ENCODE data around the gene PPP2R5C. TPM values are rescaled to one million over a fixed set of nuclear protein-coding genes. Genes with fewer than 3 reads are reported as not detected.

Gene PPP2R5C
- total RNA-seq, 2 donors from 2014 or later = 126 to 142 TPM

DNA sequence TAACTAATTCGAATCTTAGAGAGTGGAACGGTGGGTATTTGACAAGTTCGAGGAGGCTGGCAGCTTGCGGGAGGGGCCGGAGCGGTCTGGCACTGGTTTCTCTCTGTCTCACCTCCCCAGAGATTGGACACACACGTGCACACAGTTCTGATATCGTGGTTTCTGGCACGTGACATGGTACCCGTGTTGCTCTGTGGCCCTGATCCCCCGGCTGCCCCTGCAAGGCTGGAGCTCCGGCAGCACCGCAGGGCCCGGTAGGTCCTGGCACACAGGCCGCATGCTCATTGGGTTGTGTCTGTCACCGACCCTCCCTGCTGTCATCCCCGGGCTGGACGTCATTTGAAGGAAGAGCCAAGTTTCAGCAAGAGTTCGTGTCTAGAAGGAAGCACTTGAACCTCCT lies 82.7 kb downstream of the PPP2R5C start:
- DNase-seq (peak; percentile 46), ATAC-seq (peak; percentile 67 to 80)
- intact Hi-C loops (cut with DNase I) = no loop called here

DNA sequence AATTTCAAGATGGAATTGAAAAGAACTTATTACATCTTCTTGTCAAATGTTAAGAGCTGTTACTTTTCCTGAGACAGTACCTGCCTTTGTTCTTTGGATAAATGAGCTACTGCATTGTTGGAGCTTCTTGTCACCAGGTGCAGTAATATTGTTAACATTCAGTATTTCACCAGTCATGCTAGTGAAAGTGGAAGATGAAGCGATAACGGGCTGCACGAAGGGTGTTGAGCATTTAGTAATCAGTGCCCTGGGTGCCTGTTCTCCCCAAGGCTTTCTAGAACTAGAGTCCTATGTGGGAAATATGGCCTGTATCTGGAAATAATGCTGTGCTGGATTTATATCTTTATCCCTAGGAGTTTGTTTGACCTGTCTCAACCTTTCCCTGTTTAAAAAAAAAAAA lies 83.2 kb downstream of the PPP2R5C start:
- DNase-seq (no peak), ATAC-seq (no peak)
- intact Hi-C loops (cut with DNase I) = no loop called here

DNA sequence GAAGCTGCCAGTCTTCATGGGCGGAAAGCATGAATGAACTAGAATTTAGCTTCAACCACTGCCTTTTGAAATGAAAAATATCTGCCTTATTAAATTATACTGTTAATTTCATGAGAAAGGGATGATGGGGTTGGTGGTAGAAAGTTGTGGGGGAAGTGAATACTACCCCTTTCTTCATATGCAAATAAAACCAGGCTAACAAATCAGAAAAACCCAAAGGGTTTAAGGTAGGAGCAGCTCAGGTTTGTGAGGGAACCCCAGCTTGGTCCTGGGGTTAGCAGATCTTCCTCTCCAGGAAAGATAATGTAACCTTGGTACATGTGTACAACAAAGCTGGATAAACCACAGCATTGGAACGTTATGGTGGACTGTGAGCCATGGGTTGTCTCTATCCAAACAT lies 84.0 kb downstream of the PPP2R5C start:
- ATAC-seq = no peak
- intact Hi-C loops (cut with DNase I) = no loop called here

DNA sequence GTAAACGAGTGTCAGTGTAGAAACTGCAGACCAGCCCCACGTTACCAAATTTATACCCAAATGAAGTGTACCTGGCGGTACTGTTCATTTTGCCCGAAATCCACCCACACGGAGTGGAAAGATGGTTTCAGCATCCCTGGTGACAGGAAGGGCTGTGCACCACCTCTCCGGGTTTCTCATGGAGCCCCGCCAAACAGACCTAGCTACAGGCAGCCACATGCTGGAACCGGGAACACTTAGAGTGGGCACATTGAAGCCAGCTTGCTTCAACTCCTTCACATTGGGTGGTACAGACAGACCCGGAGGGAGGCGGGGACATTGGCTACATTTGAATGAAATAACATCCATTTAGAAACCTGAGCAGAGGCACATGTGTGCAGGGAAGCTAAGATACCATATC lies 84.4 kb downstream of the PPP2R5C start:
- DNase-seq (no peak), ATAC-seq (no peak)
- intact Hi-C loops (cut with DNase I) = no loop called here

More for the DNA sequence above, 84.0 kb downstream of the PPP2R5C start:
- DNase-seq = no peak

DNA sequence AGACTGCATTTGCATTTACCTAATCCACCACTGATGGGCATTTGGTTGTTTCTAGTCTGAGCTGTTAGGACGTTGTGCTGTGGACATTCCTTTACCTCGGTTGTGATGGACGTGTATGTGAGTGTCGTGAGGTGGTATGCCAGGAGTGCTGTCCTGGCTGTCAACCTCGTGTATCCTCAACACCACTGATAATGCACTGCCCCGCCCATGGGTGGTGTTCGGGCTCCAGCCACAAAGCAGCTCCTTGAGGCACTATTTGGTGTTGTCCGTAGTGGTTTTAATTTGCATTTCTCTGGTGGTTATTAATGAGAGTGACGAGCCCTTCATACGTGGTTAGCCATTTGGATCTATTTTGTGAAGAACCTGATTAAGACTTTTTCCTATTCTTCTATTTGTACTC lies 87.6 kb downstream of the PPP2R5C start:
- DNase-seq = no peak
- ATAC-seq = peak; percentile 56 to 77
- intact Hi-C loops (cut with DNase I) = no loop called here

DNA sequence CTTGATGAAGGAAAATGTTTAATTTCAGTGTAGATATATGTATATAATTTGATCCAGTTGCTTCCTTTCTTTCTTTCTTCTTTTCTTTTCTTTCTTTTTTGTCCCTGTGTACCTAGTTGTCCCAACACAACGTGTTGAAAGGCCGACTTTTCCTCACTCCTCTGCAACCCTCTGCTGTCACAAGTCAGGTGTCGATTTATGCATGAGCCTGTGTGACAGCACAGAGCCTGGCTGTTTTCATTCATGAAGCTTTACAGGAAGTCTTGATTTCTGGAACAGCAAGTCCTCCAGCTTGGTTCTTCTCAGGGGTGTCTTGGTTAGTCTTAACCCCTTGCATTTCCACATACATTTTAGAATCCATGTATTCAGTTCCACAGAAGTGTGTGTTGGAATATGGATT lies 88.1 kb downstream of the PPP2R5C start:
- ATAC-seq (peak in 1 of 2 donors; percentile 26), DNase-seq (no peak)
- intact Hi-C loops (cut with DNase I) = no loop called here

DNA sequence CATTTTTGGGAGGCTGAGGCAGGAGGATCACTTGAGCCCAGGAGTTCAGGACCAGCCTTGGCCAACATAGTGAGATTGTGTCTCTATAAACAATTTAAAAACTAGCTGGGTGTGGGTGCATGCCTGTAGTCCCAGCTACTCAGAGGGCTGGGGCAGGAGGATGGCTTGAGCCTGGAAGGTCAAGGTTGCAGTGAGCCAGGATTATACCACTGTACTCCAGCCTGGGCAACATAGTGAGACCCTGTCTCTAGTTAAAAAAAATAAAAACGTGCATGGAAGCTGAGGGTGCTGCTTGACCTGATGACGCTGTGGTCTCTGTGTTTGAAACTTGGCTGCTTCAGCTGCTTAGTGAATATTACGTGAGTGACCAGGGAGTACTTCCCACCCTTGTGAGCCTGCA lies 89.7 kb downstream of the PPP2R5C start:
- ATAC-seq (no peak), DNase-seq (no peak)
- intact Hi-C loops (cut with DNase I) = no loop called here

DNA sequence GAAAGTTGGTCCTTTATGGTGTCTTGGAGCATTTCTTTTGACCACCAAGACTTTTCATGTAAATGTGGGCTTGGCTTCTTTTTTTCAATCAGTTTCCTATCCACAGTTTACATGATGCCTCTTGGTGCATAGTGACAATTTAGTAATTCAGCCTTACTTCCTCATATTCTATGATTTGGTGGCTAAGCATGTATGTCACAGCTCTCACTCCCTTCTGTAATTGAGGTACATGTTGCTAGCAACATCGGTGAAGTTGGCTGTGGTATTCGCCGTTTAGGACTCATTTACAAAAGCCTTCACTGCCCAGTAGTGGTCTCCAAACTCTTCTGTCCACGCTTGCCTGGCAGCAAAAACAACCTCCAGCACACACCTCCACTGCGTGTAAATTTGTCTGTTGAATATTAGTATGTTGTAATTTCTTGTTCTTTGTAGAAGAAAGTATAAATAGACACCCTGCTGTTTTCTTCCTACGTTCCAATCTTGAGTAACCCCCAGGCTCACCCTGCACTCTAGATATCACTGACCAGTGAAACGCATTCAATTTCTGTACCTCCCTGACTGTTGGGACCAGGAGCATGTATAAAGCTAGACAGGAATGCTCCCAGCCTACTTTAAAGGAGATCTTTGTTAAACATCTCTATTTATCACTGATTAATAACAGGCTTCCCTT lies 90.4 kb downstream of the PPP2R5C start:
- intact Hi-C loops (cut with DNase I) = no loop called here
- DNase-seq (no peak), ATAC-seq (no peak)

DNA sequence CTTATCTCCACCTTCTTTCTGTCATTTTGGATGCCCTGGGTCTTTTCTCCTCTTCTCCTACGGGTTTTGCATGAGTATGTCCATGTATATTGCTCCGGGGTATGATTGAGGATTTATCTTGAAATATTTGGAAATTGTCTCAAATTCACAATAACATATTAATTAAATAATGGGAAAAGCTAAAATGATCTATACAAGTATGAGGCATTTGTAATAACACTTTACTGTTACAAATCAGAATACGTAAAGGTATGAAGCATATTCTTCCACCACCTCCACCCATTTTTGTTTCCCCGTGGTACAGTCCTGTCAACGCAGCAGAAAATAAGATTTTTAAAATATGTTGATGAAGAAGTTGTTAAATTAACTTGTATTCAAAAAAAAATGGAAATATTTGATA lies 91.3 kb downstream of the PPP2R5C start:
- intact Hi-C loops (cut with DNase I) = no loop called here
- ATAC-seq (no peak), DNase-seq (no peak)

DNA sequence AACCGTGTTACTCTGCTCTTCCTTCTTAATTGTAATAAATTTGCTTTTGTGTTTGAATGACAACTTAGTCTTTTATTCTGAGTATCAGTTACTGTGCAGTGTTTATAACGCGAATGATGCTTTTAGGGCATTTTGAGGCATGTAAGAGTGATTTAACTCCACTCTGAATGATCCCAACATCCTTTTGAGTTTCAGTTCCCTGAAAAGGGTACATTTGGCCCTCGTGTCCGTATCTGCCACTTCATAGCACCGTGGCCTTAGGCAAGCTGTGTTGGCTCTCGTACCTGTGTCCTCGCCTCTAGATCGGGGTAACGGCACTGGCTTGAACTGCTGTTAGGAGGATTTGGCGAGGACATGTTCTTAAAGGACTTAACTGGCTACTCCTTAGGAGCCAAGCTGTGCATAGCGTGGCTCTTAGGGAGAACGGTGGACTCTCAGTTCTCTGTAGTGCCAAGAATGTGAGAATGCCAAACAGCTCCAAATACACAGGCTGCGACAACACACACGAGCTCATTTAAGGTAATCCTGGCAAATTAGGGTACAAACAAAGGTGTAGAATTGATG lies 92.0 kb downstream of the PPP2R5C start:
- no peak for DNase-seq
- no peak for ATAC-seq
- intact Hi-C loops (cut with DNase I) = no loop called here

DNA sequence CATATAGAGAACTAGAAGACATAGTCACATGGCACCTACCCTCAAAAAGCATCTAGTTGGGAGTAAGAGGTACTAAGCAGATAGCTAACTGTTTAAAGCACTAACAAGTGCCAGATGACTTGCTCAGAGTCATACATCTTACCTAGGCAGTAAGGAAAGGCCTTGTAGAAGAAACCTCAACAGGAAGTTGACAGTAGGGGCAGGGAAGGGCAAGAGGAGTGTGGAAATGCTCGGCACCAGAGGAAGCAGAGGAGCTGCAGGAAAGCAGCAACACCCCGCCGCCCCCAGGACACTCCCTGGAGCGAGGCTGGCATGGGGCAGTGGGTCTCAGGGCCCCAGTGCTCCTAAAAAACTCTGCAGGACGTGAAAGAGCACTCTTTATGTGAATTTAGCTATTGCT lies 92.9 kb downstream of the PPP2R5C start:
- ATAC-seq (peak in 1 of 2 donors; percentile 39), DNase-seq (no peak)
- intact Hi-C loops (cut with DNase I) = no loop called here

DNA sequence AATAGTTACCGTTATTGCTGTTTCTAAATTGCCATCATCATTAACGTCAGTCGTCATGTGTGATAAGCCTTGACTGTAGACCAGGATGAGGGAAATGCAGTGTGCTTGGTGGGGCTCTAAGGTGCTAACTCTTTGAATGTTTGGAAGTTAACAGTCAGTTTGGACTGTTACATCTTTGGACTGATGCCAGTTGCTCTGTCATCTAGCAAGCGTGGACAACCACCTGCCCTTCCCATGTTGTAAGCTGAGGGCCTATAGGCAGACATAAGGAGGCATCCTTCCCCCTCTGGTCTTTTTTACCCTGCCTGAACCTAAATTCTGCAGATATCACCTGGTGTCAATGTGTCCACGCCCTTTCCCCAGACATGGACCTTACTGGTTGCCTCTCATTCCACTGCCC lies 94.4 kb downstream of the PPP2R5C start:
- ATAC-seq (no peak), DNase-seq (no peak)
- intact Hi-C loops (cut with DNase I) = no loop called here

DNA sequence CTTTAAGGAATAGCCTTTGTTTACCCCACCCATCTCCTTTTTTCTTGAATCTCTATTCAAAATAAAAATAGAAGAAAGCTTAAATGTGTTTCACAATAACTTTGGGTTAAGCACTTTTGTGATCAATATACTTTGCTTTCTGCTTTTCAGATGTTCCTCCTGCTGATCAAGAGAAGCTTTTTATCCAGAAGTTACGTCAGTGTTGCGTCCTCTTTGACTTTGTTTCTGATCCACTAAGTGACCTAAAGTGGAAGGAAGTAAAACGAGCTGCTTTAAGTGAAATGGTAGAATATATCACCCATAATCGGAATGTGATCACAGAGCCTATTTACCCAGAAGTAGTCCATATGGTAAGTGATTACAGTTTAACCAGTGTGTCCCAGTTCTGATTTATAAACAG lies 95.0 kb downstream of the PPP2R5C start:
- intact Hi-C loops (cut with DNase I) = no loop called here
- no peak for ATAC-seq

DNA sequence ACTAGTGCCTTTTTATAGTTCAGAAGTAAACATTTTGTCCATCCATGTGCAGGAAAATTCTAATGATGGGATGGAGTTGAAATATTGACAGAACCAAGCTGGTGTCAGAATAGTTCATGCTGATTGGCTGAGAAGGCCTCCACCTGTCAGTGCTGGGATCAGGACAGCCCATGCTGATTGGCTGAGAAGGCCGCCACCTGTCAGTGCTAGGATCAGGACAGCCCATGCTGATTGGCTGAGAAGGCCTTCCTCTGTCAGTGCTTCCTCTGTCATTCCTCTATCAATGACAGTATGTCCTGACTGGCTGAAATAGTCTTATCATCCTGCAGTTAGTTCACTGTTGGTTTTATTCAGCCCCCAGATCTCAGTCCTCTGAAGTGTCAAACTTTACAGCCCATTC lies 95.7 kb downstream of the PPP2R5C start:
- intact Hi-C loops (cut with DNase I) = no loop called here
- DNase-seq (no peak), ATAC-seq (no peak)

More for the DNA sequence above, 95.0 kb downstream of the PPP2R5C start:
- DNase-seq = no peak

DNA sequence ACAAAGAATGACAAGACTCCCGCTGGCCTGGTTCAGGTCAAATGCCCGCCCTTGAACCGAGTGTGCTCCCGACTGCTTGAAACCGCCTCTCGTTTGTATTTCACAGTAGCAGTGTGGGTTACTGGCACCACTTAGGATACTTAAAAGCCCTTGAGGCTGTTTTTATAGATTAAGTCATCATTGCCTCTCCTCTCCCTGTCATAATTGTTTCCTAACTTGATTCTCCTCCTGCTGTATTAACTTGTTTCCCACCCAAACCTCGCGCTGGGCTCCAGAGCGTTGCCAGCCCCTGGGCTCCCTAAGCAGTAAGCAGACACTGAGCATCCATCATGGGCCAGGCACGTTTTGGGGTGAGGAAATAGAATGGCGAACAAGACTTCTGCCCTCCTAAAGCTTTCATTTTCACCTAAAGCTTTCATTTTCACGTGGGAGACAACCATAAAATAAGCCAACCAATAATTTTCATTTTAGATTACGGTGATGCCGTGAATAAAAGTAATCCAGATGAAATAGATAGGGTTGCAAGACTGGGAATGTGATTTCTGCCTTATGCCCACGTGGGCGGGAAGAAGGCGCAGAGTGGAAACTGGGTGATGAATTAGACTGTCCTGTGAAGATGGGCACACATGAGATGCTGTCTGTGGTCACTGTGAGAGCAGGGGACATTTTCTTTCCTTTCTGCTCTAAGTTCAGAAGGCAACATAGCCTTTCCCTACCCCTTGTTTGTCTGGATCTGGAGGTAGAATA lies 97.5 kb downstream of the PPP2R5C start:
- DNase-seq (no peak), ATAC-seq (peak; percentile 39 to 63)
- intact Hi-C loops (cut with DNase I) = no loop called here

DNA sequence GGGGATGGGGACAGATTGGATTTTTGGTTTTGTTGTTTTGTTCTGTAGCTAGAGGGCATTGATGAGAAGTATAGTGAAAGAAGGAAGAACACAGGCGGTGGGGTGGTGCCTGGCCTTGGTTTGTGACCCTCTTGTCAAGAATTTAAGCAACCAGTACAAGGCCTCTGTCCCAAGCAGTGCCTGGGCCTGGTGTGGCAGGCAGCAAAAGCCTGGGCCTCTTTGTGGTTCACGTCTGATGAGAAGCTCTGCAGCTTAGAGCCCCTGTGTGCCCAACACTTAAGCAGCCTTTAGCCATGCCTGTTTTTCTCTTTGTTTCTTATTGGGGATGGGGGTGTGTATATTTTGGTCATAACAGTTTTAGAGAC lies 98.0 kb downstream of the PPP2R5C start:
- no peak for ATAC-seq
- DNase-seq = no peak

DNA sequence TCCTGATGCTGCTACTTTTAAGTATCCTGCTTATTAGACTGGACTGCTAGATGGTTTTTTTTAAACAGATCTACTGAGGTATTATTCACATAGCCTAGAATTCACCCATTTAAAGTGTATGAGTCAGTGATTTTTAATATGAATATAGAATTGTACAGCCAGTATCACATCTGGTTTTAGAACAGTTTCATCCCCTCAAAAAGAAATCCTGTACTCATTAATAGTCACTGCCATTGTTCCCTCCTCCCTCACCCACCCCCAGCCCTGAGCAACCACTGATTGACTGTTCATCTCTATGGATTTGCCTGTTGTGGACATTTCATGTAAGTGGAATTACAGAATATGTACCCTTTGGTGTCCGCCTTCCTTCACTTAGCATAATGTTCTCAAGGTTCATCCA lies 98.4 kb downstream of the PPP2R5C start:
- ATAC-seq = no peak
- intact Hi-C loops (cut with DNase I) = no loop called here
- no peak for DNase-seq

More for the DNA sequence above, 98.0 kb downstream of the PPP2R5C start:
- intact Hi-C loops (cut with DNase I) = no loop called here

DNA sequence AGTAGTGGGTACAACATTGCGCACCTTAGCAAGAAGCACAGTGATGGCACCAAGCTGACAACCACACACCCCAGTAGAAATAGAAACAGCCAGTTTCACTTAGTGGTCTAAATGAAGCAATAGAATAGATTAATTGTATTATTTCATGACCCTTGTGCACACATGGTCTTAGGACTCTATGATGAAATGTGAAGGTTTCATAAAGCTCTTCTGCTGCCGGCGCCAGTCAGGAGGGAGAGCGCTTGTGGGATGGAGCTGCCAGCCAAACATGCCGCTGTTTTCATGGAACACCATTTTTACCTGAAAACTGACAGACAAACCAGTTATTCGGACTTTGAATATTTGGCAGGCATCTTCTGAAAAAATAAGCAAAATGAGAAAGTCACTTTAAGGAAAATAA lies 100.0 kb downstream of the PPP2R5C start:
- ATAC-seq (peak in 1 of 2 donors; percentile 34), DNase-seq (no peak)
- intact Hi-C loops (cut with DNase I) = no loop called here

DNA sequence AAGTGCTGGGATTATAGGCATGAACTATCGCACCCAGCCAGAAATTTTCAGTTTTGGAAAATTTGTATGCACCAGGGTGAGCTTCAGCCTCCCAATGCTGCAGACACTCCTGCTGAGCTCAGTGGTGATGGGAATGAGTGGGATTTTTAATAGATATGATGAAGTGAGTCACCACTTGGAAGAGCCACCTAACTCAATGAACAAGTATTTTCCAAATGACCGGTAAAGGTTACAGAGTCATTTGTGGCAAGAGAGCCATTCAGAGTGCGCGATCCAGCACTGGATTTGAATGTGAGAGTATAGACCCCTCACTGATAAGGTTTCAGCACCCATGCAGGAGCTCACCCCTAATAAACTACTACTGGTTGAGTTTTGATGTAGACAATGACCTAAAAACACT lies 100.7 kb downstream of the PPP2R5C start:
- no peak for DNase-seq
- intact Hi-C loops (cut with DNase I) = no loop called here
- peak; percentile 32 to 76 for ATAC-seq

DNA sequence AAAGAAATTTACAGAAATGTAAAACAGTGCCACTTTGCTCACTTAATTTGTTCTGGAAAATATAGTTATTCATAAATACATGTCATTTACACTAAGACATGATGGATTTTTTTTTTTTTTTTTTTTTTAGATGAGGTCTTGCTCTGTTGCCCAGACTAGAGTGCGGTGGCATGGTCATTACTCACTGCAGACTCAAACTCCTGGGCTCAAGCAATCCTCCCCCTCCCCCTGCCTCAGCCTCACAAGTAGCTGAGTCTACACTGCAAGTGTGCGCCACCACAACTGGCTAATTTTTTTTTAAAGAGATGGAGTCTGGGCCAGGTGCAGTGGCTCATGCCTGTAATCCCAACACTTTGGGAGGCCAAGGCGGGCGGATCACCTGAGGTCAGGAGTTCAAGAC lies 101.2 kb downstream of the PPP2R5C start:
- DNase-seq (no peak), ATAC-seq (no peak)
- intact Hi-C loops (cut with DNase I) = no loop called here

DNA sequence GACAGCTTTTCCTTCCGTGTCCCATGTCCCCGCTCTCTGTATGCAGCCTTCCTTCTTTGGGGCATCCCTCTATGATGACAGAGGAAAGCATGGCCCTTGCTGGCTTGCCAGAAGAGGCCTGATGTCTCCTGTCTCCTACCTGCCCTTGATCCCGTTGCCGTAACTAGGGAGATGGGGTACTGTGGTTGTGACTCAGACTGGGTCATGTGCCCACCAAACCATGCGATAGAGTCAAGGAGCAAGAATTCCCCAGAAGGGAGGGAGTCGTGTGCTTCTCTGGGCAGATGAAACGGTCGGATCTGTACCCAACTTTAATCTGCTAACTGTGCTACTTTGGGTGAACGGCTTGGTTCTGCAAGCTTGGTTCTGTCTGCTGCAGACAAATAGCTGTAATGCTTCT lies 103.8 kb downstream of the PPP2R5C start:
- intact Hi-C loops (cut with DNase I) = no loop called here
- no peak for ATAC-seq
- no peak for DNase-seq
